Dermis microvascular lymphatic vessel endothelial cell (primary cell): ENCODE measurements around the gene TRRAP. TPM values are rescaled to one million over a fixed set of nuclear protein-coding genes. Genes with fewer than 3 reads are reported as not detected.

Source experiments
- DNase-seq, 2 donors: peaks; one replicate each; pipeline versions ENCODE4 v3.0.0 to v3.0.0-alpha.2; 2010; ENCODE audit warnings: low read depth in 2 of 2
- total RNA-seq: library from RNA; depleted of rRNA; stranded (reverse); fragments of >200 nt; gene quantifications from 2 replicates; pipeline ENCODE4 v1.2.1, GENCODE V29; 2014

Gene TRRAP
- total RNA-seq, 1 donor from 2014 or later, result 11.9 TPM

DNA sequence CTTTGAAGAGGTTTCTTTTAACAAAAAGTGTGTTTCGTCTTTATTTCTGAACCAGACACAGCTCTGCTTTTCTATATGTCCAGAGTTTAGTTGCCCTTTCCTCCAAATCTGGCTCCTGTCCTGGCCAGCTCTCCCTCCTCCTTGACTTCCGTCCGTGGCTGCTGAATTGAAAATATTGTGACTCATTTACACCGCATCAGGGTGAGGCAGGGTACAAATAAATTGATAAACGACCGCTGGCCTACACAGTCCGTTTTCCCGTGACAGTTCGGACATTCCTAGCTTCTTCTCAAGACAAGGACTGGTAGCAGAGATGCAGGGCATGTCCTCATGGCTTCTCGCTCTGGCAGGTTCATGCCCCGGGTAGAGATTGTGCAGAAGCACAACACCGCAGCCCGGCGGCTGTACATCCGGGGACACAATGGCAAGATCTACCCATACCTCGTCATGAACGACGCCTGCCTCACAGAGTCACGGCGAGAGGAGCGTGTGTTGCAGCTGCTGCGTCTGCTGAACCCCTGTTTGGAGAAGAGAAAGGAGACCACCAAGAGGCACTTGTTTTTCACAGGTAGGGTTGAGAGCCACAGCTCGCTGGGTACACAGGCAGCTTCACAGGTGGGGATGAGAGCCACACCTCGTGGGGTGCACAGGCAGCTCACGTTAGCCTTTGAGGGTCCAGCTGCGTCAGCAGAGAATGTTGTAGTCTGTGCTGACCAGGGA, 126.6 kb downstream of the TRRAP start:
- no peak for DNase-seq

DNA sequence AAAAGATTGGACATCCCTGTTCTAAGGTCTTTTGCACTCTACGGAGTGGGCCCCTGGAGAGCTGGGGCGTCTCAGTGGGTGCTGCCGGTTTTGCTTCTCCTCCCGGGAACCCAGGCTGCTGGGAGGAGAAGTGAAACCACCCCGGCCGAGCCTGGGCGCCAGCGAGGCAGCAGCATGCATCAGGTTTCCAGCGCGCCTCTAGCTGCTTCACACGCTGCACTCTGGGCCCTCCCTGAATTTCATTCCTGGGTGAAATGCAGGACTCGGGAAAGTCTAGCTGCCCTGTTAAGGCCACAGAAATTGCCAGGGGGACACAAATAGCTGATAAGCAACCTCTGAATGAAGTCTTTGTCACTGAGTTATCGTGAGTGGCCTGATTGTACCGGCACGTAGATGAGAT, 127.4 kb downstream of the TRRAP start:
- DNase-seq, result no peak

DNA sequence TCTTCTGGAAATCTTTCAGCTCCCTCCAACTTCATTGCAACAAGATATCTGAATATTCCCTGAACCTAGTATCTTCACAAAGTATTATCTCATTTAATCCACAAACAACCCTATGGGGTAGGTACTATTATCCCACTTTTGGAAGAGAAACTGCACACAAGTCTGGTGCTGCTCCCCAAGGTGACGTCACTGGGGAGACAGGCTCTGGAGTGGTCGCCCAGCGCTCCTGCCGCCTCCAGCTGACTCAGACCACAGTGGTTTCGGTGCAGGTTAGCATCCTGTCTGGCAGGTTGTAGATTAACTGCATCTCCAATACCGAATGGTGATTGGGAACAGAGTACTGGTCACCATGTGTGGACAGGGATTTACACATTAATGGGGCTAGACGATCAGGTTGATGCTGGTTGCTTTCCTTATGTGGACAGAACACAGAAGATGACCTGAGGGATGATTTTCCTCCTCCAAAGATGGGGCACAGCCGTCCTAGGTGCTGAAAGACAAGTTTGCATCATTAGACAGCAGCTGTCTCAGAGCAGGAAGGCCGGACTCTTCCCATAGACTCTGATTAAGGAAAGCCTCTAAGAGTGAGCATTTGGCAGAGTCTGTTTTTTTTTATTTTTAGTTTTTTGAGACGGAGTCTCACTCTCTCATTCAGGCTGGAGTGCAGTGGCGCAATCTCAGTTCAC, 128.6 kb downstream of the TRRAP start:
- no peak for DNase-seq

DNA sequence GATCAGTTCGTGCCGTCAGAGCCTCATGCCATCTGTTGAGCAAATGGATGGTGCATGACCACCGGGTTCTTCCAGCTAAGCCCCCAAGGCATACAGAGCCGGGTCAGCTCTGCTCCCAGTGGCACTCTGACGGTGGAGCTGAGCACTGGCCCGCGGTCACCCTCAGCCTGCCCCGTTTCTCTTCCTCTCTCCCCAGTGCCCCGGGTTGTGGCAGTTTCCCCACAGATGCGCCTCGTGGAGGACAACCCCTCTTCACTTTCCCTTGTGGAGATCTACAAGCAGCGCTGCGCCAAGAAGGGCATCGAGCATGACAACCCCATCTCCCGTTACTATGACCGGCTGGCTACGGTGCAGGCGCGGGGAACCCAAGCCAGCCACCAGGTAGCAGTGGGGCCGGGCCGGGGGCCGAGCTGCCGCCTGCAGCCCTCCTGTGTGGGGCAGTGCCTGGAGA, 129.9 kb downstream of the TRRAP start:
- DNase-seq, result no peak

DNA sequence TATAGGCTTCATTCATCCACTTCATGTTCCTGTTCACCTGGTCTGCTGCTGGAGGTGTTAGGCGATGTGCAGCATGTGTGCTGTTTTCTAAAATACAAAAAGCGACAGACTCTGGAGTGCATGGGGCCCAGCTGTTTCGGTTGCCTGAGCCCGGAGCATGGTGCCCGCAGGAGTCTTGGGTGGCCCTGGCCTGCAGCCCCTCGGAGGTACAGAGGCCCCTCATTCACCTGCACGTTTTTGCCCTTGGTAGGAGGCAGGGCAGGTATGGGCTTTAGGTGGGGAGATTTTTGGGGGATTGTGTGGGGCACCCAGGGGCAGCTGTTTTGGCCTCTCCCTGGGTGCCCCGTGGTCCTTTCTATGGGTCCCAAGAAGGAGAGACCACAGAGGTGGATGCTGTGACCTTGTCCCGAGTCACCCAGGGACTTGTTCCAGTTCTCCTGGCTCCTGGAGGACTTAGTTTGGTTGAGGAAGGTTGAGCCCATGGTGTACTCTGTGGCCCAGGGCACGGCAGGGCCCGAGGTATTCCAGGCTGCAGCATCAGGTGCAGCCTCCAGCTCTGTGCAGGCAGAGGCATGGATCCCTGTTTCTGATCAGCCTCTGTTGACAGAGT, 130.7 kb downstream of the TRRAP start:
- no peak for DNase-seq

DNA sequence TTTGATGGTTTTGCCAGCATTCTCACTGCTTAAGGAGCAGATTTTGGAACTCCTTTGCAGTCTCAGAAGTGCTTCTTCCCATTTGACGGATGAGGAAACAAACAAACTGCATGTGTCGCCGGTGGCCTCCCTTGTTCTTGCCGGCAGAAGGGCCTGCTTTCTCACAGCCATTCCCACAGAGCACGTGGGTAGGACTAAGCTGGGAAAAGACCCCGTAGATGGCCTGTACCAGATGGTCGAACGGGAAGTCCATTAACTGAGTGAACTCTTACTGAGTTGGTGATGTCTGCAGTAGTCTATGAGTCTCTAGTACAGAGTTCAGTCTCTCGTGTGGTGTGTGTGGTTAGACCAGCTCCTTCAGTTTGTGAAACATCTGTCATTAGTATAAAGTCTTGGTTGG, 131.9 kb downstream of the TRRAP start:
- DNase-seq, result no peak

DNA sequence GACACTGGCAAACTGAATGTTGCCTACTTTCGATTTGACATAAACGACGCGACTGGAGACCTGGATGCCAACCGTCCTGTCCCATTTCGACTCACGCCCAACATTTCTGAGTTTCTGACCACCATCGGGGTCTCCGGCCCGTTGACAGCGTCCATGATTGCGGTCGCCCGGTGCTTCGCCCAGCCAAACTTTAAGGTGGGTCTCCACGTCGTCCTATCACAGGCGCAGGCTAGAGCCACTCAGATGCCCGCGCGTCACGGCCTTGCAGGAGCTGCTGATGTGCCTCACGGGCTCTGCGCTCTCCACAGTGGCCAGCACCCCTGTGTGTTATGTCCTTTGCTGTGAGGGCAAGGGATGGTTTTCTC, 133.0 kb downstream of the TRRAP start:
- no peak for DNase-seq

DNA sequence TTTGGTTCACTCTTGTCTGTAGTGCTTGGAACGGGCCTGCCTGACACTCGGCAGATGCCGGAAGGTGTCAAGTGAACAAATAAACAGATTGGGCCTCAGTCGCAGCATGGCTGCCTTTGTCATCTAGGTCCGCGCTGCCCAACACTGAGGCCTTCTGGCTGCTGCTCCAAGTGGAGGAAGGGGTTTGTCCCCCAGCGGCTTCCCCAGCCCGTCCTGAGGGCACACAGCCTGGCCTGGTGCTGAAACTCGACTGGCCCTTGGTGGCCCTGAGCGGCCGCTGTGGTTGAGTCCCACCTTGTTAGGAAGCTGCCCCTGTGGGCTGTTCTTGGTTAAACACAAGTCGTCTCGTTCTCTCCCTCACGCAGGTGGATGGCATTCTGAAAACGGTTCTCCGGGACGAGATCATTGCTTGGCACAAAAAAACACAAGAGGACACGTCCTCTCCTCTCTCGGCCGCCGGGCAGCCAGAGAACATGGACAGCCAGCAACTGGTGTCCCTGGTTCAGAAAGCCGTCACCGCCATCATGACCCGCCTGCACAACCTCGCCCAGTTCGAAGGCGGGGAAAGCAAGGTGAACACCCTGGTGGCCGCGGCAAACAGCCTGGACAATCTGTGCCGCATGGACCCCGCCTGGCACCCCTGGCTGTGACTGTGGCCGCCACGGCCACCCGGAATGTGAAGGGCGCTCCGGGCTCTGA, 133.5 kb downstream of the TRRAP start:
- no peak for DNase-seq

DNA sequence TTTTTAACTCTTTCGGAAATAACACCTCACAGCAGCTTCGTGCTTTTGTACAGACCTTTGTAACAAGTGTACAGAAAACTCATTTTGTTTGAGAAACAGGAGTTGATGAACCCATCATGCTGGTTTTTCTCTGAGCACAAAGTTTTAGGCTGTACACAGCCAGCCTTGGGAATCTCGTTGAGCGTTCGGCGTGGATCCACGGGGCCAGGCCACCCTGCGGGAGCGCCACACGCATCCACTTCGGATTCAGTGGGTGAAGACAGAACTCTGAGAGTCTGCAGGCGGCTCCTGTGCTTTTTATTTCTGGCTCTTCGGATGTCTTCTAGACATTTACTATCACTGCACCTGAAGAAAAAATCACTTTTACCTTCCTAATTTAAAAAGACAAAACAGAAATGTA, 134.4 kb downstream of the TRRAP start:
- no peak for DNase-seq

DNA sequence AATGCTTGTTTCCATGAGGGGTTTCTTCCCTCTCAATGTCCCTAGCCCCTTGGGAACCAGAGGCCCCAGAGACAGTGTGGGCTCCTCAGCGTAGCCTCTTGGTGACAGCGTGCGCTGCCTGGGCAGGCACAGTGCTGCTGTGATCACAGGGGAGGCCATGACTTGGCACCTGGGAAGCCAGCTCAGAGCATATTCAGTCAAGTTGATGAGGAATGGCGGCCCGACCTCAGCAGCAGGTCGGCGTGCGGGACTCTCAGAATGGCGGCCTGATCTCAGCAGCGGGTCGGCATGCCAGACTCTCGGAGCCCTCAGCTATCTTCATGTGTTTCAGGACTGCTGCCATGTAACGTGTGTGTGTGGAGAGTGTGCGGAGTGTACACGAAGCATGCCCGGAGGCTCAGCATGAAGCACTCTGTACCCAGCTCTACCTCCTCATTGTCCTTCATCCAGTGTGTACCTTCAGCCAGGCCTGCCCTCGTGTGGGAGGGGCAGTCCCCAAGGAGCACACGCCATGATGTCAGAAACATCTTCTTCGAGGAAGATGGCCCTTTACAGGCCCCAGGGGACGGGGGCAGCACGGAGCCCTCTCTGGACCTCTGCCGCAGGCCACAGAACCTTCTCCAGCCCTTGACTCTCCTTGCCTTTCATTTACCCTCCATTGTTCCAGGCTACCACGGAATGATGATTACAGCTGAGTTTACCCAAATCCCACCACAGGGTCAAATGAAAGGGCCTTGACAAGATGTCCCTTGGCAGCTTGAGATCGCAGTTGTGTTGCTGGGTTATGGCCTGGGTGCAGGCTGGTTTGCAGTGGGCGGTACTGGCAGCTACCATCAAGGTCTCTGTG, 135.2 kb downstream of the TRRAP start:
- DNase-seq, result no peak

DNA sequence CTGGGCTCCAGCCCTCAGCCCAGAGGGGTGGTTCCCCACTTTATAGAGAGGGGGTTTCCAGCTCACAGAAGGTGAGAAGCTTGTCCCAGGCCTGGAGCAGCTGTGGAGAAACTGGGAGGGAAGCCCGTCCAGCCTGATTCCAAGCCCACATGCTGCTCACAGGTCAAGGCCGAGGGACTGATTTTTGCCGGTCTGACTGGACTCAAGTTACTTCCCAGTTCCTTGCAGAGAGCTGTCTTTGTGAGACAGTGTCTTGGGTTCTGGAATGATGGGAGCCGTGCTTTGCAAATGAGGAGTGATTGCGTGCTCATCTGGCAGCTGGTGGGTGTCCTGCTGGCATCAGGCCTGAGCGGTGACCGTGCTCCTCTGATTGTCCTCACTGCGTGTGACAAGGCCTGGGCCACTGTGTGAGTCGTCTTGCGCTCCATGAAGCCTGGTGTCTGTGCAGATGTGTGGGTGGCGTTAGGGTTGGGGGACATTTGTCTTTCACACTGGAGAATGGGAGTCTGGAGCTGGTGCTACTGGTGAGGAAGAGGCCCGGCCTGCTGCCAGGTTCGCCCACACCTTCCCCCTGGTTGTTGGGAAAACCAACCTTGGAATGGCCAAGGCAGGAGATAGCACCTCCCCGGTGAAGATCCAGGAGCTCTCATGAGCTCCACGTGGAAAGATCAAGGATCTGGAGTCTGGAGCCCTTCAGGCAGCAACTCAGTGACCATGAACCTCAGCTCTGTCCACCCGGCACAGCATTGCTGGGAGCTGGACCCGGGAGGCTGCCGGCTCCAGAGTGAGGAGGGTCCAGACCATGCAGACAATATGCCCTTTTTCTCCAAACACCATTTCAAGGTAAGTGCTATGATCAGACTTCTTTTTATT, 136.0 kb downstream of the TRRAP start:
- no peak for DNase-seq

DNA sequence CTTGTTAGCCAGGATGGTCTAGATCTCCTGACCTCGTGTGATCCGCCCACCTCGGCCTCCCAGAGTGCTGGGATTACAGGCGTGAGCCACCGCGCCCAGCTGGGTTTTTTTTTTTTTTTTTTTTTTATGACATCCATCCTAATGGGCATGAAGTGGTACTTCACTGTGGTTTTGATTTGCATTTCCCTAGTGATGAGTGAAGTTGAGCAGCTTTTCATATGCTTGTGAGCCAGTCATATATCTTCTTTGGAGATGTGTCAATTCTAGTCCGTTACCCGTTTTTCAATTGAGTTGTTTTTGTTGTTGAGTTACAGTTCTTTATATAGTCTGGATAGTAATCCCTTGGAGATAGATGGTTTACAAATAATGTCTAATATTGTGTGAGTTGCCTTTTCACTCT, 137.9 kb downstream of the TRRAP start:
- DNase-seq, result no peak

DNA sequence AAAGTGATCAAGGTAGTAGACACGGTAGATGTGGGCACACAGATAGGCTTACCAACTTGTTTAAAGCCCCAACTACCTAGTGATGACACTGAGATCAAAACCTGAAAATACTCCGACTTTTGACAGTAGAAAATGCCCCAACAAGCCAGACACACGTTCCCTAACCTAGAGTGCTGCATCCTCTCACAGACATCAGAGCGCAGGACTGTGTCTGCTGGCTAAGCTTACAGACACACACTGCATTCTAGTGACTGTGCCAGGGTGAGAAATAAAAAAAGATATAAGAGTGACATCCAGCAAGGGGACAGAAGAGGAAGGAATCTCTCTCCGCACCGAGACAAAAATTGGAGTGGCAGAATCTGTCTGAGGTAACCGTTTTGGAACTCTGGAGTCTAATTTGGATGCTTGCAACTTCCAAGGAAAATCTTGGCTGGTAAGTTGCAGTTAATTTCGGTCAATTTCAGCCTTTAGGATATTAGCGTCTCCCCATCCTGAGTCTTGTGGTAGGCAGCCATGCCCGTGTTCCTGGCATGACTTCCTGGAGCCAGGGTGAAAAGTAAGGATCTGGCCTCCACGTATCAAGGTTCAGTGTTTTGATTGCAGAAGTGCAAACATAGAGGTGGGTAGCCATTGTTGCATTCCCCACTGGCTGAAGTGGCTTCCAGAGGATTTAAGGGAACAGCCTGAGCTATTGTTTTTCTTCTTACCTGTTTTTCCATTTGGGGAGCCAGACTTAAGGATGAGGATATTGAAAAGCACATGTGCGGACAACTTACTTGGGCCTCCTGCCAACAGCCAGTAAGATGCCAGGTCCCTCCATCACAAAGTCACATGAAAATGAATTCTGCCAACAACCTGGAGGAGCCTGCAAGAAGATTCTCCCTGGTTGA, 141.4 kb downstream of the TRRAP start:
- no peak for DNase-seq

DNA sequence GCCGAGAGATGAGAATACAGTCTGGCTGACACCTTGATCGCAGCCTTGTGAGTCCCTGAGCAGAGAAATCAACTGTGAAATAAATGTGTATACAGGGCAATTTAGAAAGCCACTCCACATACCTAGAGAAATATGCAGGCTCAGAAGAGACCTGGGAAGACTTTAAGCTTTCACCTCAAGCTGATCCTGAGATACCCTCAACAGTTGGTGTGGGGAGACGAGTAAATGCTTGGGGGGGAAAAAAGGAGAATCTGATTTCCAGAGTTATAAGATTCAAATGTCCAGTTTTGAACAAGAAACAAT, 142.0 kb downstream of the TRRAP start:
- no peak for DNase-seq

DNA sequence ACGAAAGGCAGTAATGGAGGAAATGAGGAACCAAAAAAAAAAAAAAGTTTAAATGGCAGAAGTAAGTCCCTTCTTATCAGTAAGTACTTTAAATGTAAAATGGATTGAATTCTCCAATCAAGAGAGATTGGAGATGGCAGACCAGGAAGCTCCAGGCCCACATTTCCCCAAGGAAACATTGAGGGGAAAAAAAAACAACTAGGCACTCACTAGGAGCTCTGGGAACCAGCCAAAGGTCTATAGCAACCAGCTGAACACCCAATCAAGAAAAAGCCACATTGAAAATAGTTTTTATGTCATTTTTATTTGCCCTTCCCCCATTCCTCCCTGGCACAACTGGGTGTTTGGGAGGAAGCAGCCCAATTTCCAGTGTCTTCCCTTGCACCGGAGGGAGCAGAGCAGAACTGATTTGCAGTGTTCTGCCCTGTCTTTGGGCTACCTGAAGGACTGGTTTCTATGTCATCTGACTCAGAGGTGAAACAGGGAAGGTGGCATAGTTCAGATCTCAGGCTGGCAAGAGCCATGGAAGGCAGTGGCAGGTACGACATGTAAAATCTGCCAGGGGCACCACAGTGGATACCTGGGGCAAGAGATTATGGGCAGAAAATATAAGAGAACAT, 143.7 kb downstream of the TRRAP start:
- DNase-seq, result no peak

DNA sequence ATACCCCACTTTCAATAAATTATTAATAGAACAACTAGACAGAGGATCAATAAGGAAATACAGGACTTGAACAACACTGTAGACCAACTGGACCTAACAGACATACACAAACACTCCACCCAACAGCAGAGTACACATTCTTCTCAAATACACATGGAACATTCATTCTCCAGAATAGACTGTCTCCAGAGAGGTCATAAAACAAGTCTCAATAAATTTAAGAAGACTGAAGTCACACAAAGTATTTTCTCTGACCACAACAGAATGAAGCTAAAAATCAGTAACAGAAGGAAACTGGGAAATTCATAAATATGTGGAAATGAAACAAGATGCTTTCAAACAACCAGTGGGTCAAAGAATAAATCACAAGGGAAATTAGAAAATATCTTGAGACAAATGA, 145.7 kb downstream of the TRRAP start:
- DNase-seq, result no peak

DNA sequence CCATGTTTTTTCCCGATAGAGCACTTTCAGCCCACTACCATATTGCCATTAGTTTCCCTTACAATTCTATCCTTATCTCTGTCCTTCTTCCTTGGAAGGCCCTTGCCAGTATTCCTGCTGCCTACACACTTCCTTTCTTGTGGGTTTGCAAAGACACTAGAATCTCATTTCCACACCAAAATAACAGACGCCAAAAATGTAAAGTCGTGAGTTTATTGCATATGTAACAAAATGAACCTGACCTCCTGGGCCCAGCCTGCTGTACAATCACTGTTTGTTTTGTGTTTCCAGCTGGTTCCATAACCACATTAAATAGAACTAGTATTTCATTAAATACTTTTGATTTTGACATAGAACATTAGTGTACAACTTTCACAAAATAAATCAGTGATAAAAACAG, 148.9 kb downstream of the TRRAP start:
- DNase-seq, result no peak

DNA sequence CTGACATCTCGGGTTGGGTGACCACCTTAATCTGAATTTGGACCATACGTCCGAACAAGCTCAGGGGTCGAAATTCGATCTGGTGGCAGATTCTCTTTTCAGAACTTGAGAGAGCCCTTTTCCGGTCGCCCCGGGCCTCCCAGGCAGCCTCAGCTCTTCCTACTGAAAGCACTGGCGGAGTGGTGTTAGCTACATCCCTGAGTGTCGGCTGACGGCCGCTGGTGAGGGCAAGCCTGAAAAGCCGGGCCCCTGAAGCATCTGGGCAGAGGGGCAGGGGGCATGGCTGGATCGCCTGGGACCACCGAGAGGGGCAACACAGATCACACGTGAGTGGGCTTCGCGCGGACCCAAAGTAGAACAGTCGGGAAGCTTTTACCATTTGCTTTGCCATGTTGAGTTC, 149.5 kb downstream of the TRRAP start:
- no peak for DNase-seq
